SH-SY5Y (cell line): ENCODE measurements around the gene KRTAP9-3.

ENCODE experiments used
- GATA2 ChIP-seq: IDR thresholded peaks from 2 replicates; pipeline ENCODE4 v1.6.1; 2011; ENCODE audit warnings: mild to moderate bottlenecking, low read depth, low read length
- GATA3 ChIP-seq: IDR thresholded peaks from 2 replicates; pipeline ENCODE4 v1.6.1; 2011; ENCODE audit warnings: low read depth, mild to moderate bottlenecking, low read length, moderate library complexity

- TF ChIP-seq GATA2 (no peak), GATA3 (no peak)
Measured at GRCh38 chr17:41265078-41265477, 32.8 kb downstream of the KRTAP9-3 start, which contains the start of gene KRTAP9-6.
